Limb (tissue), 2 donors: ENCODE results near the gene FLNB.
A peak's percentile ranks its signal among the peaks of the same experiment; 100 is the strongest.
"Not testable (repeated sequence)": the region's sequence is repeated elsewhere in the genome, so short reads cannot be mapped to it uniquely, and the experiment has no call there.

Experiments used
- DNase-seq, 2 donors: peaks; one replicate each; pipeline ENCODE4 v3.0.0-alpha.2; 2016; ENCODE audit errors: extremely low spot score in 2 of 2

The FLNB gene

DNA sequence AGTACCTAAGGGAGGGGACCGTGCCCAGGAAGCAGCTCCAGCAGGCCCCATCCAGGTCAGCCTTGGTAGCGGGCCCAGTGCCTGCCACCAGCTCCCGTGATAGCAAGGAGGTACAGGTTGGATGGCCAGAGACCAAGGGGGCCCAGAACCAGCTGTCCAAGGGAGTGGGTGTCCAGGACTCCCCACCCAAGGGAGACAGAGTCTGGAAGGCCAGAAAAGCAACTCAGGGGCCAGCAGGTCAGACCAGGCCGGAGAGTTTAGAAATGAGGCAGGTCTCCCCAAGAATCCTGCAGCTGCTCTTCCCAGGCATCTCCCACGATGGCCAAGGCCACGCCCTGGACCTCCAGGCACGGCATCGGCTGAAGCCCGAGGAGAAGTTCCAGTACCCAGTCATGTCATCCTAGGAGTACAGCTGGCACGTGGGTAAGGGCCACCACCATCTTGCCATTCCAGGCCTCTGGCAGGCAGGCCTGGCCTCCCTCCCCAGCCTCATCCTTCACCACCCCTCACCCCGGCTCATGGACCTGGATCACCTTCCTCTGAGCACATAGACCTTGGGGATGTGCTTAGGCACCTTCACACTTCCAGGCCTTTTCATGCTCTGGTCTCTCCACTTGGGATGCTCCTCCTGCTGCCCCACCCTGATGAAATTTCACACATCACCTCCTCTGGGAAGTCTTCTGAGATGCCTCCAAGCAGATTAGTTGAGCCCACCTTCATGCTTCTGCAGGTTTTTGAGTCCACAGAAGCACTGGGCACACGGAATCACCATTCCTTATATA, 172.1 kb downstream of the FLNB start:
- no peak for DNase-seq

DNA sequence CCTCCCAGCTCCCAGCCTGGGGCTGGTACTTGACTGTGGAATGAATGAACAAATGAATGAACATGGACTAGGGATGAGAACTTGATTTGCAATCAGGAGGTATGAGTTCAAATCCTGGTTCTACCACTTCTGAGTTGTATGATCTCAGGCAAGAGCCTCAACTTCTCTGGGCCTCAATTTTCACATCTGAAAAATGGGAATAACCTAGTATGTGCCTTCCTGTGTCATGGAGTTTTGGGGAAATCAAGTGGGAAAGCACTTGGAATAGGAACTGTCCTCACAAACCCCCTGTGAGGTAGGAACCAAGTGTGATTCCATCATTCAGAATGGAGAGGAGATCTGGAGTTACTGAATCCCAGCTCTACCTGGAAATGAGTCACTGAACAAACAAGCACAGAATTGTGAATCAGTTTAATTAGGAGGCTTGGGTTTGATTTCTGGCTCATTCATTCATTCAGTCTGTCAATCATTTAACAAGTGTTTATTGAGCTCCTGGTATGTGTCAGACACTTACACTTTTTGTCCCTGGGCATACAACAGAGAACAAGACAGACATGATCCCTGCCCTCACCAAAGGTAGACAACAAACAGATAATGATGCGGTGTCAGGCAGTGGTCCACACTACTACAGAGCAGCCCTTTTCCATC, 172.8 kb downstream of the FLNB start:
- no peak for DNase-seq

DNA sequence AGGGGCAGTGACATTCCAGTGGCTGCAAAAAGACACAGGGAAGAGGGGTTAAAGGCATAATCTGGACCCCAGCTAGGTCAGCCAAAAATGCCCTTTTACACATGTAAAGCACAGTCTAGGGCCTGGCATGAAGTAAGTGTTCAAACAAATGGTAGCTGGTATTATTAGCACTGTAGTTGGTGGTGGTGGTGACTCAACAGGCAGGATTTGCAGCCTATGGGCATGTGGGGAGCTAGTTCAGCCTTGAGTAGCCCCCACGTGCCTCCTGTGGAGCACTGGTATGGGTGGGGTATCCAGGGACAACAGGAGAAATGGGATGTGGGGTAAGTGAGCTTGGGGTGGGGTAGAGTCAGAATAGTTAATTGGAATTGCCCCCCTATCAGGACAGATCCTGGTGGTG, 175.0 kb downstream of the FLNB start:
- no peak for DNase-seq

DNA sequence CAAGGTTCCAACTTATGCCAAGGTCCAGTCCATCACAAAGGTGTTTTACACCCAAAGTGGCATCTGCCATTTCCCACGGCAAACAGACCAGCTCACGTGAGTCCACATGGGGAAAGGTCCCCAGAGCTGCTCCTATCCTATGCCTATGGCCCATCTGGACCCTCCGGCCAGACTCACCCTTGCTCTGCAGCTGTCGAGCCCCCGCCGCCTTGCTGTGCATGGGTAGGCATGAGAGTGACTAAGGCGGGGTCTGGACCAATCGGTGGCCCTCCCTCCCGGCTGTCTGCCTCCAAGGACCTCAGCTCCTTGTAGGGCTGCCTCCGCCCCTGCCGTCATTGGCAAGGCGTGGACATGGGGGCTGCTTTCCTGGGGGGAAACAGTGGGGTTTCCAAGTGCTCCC, 175.7 kb downstream of the FLNB start:
- DNase-seq: no peak

DNA sequence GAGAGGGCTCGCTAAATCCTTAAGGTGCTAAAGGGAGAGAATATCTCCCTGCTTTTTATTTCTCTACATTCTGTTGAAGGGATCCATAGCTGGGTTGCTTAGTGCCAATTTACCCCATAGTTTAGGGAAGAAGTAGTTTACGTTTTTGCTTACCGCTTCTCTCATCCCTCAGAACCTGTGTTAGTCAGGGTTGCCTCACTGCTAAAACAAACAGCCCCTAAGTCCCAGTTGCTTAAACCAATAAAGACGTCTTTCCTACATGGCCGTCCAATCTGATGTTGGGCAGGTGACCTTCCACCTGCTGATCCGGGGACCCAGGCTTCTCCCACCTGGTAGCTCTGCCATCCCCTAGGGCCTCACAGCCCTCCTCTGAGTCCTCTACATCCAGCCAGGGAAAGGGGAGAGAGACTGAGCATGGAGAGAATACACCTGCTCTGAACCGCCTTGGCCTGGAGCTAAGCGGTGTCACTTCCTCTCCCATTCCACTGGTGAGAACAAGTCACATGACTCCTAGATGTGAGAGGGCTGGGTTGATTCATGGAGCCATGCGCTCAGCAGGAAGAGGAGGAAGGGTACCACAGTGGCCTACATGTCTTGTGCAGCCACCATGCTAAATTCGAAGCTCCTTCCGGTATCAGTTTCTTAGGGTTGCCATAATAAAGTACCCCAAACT, 176.2 kb downstream of the FLNB start:
- no peak for DNase-seq

DNA sequence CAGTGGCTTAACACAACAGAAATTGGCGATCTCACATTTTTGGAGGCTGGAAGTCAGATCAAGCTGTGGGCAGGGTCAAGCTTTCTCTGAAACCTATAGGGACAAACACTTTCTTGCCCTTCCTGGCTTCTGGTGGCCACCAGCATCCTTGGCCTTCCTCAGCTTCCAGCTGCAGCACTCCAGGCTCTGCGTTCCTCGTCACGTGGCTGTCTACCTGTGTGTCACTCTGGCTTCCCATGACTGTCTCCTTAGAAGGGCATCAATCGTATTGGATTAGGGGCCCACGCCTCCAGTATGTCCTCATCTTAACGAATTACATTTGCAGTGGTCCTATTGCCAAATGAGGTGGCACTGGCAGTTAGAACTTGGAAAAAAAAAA, 176.7 kb downstream of the FLNB start:
- DNase-seq: no peak

DNA sequence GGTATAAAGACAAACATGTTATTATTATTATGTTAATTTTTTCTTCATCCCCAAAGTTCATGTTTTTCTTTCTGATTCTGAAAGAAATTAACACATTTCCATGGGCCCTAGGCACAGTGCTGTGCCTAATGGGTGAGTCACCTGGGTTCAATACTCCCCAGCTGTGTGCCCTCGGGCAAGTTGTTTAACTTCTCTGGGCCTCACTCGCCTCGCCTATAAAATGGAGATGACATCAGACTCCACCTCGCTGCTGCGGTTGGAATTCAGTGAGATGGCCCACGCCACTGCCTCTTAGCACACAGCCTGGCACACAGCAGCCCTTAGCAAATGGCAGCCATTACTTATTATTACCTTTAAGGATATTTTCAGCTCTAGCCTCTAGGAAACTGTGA, 179.9 kb downstream of the FLNB start:
- no peak for DNase-seq

DNA sequence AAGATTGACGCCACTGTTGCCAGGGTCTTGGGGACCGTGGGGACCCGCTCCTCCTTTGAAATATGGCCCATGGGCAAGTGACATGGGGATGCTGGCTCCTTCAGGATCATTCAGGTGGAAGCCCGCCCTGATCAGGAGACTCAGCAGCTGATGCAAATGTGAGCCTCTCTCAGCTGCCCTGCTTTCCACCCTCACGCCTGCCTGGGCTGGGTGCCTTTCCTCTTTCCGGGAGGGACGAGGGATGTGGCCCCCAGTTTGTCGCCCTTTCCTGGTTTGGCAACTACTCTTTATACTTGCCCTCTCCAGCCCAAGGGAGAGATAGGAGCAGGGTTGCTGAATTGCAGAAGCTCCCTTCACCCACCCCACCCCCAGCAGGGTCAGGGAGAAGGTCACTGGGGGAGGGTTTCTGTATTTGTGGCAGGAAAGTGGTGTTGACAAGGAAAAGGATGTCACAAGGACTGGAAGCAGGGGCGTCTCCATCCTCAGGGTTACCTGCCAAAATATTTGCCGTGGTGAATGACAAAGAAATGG, 180.8 kb downstream of the FLNB start:
- DNase-seq: no peak

DNA sequence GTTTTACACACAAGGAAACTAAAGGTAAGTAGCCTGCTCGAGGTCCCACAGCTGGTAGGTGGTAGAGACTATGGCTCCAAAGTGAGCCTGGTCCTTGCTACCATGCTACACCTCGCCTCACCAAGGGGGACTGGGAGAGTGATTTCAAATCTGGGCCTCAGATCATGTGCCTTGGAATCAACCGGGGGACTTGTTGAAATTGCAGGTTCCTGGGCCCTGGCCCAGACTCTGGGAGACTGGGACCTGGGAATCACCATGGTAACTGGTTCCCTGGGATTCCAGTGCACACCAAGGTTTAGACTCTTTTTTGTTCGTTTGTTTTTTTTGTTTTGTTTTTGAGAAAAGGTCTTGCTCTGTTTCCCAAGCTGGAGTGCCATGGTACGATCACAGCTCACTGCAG, 181.5 kb downstream of the FLNB start:
- no peak for DNase-seq

DNA sequence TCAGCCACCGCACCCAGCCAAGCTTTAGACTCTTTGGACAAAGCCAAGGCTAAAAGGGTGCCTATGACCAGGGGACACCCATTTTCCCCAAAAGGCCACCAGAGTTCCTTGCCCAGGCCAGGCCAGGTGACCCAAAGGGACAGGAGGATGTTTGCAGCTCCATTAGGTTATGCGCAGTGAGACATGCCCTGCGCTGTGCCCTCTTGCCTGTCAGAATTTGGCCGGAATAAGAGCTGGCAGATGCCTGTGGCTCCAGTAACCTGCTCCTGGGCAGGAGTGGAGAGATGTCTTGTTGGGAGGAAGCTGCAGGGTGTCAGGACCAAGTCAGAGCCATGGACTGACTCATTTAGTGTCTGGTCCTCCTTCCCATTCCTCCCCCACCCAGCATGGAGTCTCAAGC, 182.1 kb downstream of the FLNB start:
- no peak for DNase-seq

DNA sequence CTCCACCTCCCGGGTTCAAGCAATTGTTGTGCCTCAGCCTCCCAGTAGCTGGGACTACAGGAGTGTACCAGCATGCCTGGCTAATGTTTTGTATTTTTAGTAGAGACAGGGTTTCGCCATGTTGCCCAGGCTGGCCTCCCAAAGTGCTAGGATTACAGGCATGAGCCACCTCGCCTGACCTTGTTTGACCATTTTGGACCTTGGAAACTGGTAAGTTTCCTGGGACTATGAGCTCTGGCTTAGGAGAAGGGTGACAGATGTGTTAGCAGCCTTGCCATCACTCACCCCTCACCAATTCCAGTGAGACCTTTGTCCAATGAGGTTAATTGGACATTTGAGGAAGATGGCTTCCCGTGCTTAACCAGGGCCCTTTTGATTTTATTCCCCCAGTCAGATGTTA, 182.7 kb downstream of the FLNB start:
- DNase-seq: no peak

DNA sequence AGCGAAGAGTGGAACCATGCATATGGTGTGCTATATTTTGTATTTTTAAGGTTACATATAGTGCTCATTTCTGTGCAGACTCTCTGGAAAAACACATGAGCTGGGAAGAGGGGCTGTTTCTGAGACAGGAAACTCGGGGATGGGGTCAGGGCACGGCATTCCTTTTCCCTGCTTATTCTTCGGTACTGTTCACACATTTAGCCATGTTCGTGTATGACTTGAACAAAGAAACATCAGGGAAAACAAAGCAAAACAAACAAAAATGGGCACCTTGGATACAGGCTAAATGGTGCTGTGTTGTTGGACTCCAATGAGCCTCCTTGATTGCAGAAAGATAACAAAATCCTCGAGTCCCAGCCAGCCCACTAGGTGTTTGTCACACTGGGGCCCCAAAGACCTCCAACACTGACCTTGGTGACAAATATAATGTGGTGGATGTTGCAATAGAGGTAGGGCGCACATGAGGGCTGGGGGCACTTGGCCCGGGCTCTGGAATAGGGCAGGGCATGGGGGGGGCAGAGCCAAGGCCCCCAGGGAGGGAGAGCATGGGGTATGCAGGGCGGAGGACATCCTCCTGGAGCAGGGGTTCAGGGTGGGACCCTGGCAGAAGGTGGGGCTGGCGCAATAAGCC, 183.3 kb downstream of the FLNB start:
- DNase-seq: no peak

DNA sequence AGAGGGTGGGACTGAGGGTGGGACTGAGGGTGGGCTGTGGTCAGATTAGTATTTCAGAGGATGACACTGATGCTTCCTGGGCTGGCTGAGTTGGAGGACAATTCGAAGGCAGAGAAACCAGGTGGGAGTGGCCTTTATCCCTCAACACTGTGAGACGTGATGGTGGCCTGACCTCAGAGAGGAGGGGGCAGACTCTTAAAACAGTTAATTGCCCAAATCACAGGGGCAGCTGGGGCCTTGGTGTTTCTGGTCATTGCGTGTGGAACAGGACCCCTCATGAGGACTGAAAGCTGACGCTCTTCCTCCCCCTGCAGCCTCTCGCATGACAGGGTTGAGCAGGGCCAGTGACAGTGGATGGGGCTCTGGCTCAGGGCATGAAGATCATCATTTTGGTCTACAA, 183.8 kb downstream of the FLNB start:
- DNase-seq: no peak

DNA sequence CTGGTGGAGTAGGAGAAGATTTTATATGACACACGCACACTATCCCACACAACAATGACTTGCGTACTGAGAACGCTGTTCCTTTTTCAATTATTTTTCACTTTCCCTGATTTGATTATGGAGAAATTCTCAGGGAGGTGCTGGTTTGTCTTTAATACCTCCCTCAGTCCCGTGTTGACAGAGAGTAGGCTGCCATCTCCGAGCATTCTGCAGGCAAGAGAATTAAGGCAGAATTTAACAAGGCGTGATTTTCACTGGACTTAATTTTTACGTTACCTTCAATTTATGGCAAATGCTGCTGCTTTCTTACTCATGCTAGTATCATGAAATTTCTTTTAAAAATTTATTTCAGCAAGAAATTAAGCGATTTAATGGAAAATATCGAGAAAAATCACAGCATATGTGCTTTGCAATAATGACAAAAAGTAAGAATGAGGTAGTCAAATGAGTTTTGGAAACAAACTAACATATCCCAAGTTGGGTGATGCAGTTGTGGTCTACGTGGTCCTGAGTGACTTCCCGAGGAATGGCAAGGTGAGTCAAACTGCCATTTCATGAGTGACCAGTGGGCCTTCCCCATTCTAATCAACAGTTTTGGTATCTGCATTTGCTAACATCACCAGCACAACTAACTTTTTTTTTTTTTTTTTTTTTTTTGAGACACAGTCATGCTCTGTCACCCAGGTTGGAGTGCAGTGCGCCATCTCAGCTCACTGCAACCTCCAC, 185.6 kb downstream of the FLNB start:
- no peak for DNase-seq

DNA sequence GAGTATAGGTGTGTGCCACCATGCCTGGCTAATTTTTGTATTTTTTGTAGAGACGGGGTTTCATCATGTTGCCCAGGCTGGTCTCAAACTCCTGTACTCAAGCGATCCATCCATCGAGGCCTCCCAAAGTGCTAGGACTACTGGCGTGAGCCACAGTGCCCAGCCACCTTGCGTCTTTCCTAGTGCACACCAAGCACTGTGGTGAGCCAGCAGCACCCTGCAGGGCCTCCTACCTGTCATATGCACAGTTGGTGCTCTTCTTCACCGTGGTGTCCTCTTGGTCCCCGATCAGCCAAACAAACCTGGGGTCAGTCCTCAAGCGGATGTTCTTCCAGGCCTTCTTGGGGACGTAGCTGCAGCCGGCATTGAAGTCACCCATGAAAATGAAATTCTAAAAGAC, 189.4 kb downstream of the FLNB start:
- DNase-seq: no peak

DNA sequence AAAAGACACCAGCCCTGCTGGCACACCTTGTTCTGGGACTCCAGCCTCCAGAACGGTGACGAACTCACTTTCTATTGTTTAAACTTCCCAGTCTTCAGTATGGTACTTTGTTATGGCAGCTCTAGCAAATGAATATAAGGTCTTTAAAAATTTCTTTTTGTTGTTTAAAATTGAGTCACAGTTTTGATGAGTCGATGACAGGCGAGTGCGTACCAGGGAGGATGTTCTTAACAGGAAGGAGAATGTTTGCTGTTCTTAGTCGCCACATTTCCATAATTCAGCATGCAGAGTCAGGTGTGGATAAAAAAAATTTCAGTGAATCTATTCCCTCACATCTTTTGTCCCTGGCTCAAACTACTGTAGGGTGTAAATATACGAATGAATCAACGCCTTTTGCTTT, 190.1 kb downstream of the FLNB start:
- DNase-seq: no peak

DNA sequence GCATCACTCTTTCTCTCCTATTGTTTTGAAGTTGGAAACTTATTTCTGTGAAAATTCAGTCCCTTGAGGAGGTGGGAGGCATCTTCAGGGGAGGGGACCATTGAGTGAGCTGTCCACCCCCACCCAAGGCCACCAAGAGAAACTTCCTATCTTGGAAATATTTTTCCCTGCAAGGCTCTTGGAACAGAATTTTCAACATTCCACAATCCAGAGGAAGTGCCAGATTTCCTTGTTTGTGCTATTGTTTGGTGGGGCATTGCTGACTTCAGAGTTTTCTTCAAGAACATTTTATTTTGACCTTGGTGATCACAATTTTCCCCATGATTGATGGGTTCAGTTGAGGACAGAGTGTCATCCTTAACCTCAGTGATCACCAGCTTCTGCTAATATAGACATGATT, 190.6 kb downstream of the FLNB start:
- DNase-seq: no peak

DNA sequence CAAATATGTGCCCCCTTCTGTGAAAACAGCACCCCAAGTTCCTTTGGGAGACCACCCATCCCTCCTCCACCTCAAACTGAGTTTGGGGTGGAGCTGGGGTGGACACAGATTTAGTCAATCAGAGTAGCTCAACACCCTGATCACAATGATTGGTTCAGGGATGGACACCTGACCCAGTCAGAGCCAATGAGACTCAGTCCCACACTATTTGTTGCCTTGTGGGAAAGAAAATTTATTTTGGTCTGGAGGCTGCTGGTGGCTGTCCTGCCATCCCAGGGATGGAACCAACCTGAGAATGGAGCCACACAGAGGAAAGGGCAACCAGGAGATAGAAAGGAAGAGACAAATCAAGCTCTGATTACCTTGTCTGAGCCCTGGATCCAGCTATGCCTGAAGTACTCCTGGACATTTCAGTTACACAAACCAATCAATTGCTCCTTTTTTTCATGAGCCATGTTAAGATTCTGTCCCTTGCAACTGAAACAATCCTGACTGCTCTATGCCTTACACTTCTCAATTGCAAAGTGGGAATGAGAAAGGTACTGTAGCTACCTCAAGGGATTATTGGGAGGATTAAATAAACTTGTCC, 192.0 kb downstream of the FLNB start:
- no peak for DNase-seq

DNA sequence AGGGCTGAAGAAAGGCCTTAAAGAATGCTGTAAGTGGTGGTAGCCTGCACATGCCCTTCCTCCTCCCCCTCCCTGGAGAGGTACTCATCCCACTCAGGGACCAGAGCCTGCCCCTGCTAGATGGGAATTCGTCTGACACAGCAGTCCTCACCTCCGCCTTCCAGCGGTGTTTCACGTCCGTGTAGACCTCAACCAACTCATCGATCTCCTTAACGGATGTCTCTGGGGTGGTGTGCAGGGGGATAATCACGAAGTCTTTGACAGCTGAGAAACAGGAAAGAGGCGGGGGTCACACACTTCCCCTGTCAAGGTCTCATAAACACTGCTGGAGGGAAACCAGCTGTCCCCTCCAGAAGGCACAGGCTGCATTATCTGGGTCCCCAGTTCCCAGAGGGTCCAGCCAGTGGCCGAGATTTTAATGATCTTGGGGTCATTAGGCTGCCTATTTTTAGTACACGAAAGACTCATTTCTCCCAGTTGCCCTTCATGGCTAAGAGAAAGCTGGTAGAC, 192.7 kb downstream of the FLNB start:
- no peak for DNase-seq

DNA sequence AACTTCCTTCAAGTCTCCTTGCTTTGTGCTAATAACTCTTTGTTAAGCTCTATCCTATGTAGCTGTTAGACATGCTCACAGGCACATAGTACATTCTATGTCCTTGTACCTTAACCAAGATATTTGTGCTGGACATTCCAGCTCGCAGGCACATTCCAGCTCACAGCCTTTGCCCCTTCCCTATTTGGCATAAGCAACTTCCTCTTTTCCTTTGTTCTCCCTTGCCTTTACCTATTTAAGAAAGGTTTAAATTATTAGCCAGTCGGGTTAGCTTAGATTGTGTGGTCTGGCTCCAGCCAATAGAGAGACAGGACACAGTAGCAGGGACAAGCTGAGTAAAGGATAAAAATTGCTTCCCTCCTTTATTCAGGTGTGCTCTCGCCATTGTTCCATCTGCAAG, 193.2 kb downstream of the FLNB start:
- DNase-seq: not testable (repeated sequence)

DNA sequence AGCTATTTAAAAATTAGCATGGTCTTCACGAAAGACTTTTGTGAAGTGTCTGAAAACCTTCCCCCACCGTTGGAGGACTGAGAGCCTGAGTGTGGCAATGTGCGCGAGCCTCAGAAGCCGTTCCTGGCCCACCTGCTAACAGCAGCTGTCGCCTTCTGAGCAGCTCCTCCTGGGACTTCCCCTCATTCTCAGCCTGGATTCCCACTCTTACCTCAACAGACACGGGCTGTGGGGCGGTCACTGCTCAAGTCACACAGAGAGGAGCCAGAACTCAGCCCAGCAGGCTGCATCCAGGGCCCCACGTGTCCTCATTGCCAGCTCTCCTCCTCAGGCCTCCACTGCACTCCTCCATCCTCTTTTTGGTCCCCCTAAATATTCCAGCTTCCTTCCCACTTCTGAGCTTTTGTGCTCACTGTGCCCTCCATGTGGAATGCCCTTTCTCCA, 194.7 kb downstream of the FLNB start:
- peak in 1 of 2 donors; percentile 19 for DNase-seq
